ENCODE measurements around the gene RNF4.
"Not testable (repeated sequence)": the region's sequence is repeated elsewhere in the genome, so short reads cannot be mapped to it uniquely, and the experiment has no call there.

The RNF4 gene

GRCh38 chr4:2537011-2537830 lies 68.3 kb downstream of the RNF4 start:
- H3K4me1 ChIP-seq (ENCODE audit: insufficient read depth, low read length) = no peaks in the 10 kb centered on the region
- H3K9me3 ChIP-seq (ENCODE audit: control insufficient read depth, insufficient read depth, low read length) = no peaks in the 10 kb centered on the region

GRCh38 chr4:2543580-2544191 lies 74.8 kb downstream of the RNF4 start:
- not testable (repeated sequence) for H3K9me3 ChIP-seq (ENCODE audit: control insufficient read depth, insufficient read depth, low read length); H3K4me1 ChIP-seq (ENCODE audit: insufficient read depth, low read length); H3K36me3 ChIP-seq (ENCODE audit: insufficient read depth, low read length); H3K9ac ChIP-seq (ENCODE audit: low read depth, low read length)

More at GRCh38 chr4:2537011-2537830, 68.3 kb downstream of the RNF4 start:
- H3K36me3 ChIP-seq (ENCODE audit: insufficient read depth, low read length) = peaks cover 4% of the 10 kb centered on the region; the same call in 1 of the 2 replicates
- H3K9ac ChIP-seq (ENCODE audit: low read depth, low read length) = peak overlapping the region; percentile 90

GRCh38 chr4:2545321-2546013 lies 76.6 kb downstream of the RNF4 start:
- Histone ChIP-seq H3K36me3 (ENCODE audit: insufficient read depth, low read length) (no peaks in the 10 kb centered on the region), H3K9ac (ENCODE audit: low read depth, low read length) (no peak overlapping the region), H3K4me1 (ENCODE audit: insufficient read depth, low read length) (no peaks in the 10 kb centered on the region), H3K9me3 (ENCODE audit: control insufficient read depth, insufficient read depth, low read length) (no peaks in the 10 kb centered on the region)

GRCh38 chr4:2546286-2546823 lies 77.4 kb downstream of the RNF4 start:
- Histone ChIP-seq H3K9me3 (ENCODE audit: control insufficient read depth, insufficient read depth, low read length) (no peaks in the 10 kb centered on the region), H3K4me1 (ENCODE audit: insufficient read depth, low read length) (no peaks in the 10 kb centered on the region), H3K9ac (ENCODE audit: low read depth, low read length) (no peak overlapping the region), H3K36me3 (ENCODE audit: insufficient read depth, low read length) (no peaks in the 10 kb centered on the region)

- H3K4me1 ChIP-seq (ENCODE audit: insufficient read depth, low read length); H3K9ac ChIP-seq (ENCODE audit: low read depth, low read length); H3K36me3 ChIP-seq (ENCODE audit: insufficient read depth, low read length); H3K9me3 ChIP-seq (ENCODE audit: control insufficient read depth, insufficient read depth, low read length): not testable (repeated sequence)
Measured at GRCh38 chr4:2546961-2547691, 78.2 kb downstream of the RNF4 start.

GRCh38 chr4:2551118-2551517 lies 82.2 kb downstream of the RNF4 start:
- Histone ChIP-seq H3K9ac (ENCODE audit: low read depth, low read length) (no peak overlapping the region), H3K36me3 (ENCODE audit: insufficient read depth, low read length) (no peaks in the 10 kb centered on the region), H3K4me1 (ENCODE audit: insufficient read depth, low read length) (no peaks in the 10 kb centered on the region), H3K9me3 (ENCODE audit: control insufficient read depth, insufficient read depth, low read length) (no peaks in the 10 kb centered on the region)

- no peaks in the 10 kb centered on the region for H3K9me3 ChIP-seq (ENCODE audit: control insufficient read depth, insufficient read depth, low read length)
- no peaks in the 10 kb centered on the region for H3K4me1 ChIP-seq (ENCODE audit: insufficient read depth, low read length)
- H3K36me3 ChIP-seq (ENCODE audit: insufficient read depth, low read length) = no peaks in the 10 kb centered on the region
- H3K9ac ChIP-seq (ENCODE audit: low read depth, low read length) = no peak overlapping the region
Measured at GRCh38 chr4:2552806-2553205, 83.9 kb downstream of the RNF4 start.

- Histone ChIP-seq H3K36me3 (ENCODE audit: insufficient read depth, low read length) (no peaks in the 10 kb centered on the region), H3K4me1 (ENCODE audit: insufficient read depth, low read length) (no peaks in the 10 kb centered on the region), H3K9me3 (ENCODE audit: control insufficient read depth, insufficient read depth, low read length) (no peaks in the 10 kb centered on the region), H3K9ac (ENCODE audit: low read depth, low read length) (no peak overlapping the region)
Measured at GRCh38 chr4:2558301-2558700, 89.4 kb downstream of the RNF4 start.

GRCh38 chr4:2560167-2560566 lies 91.3 kb downstream of the RNF4 start:
- Histone ChIP-seq H3K9ac (ENCODE audit: low read depth, low read length) (no peak overlapping the region), H3K4me1 (ENCODE audit: insufficient read depth, low read length) (no peaks in the 10 kb centered on the region), H3K36me3 (ENCODE audit: insufficient read depth, low read length) (no peaks in the 10 kb centered on the region), H3K9me3 (ENCODE audit: control insufficient read depth, insufficient read depth, low read length) (no peaks in the 10 kb centered on the region)

Data from ES-I3 (cell line).